Measurements from ENCODE around the gene FBXO42. TPM values are rescaled to one million over a fixed set of nuclear protein-coding genes. Genes with fewer than 3 reads are reported as not detected.
A peak's percentile ranks its signal among the peaks of the same experiment; 100 is the strongest.

FBXO42 gene
- total and polyA plus RNA-seq, 9 of the 15 experiments (the other 6 are each of a cell fraction or from before 2014, with no cell fraction given) = 7.2 to 24.8 (median 17.4) TPM

- TF ChIP-seq ZNF217 (CRISPR knock-in tag; IDR thresholded peaks at IDR 0.05) (no peak), CBX3 (IDR thresholded peaks at IDR 0.05; ENCODE audit: borderline replicate concordance in 1 of 2, low read length in 2 of 2) (peak in 1 of 2 experiments; percentile 60; a peak in 1 of 3 replicates), FOXP1 (CRISPR knock-in tag; IDR thresholded peaks at IDR 0.05) (0 out of 2 replicates have a peak, but pooled peaks have one; percentile 68), IRF2 (CRISPR knock-in tag; IDR thresholded peaks at IDR 0.05) (no peak), TCFL5 (CRISPR knock-in tag; conservative IDR thresholded peaks at IDR 0.05) (no peak), ELF1 (tag; IDR thresholded peaks at IDR 0.05) (no peak; the same call in 1 of the 2 replicates), PHF21A (IDR thresholded peaks at IDR 0.05; ENCODE audit: borderline replicate concordance, low read depth) (no peak), ADNP (tag; IDR thresholded peaks at IDR 0.05) (no peak), ZNF41 (CRISPR knock-in tag; conservative IDR thresholded peaks at IDR 0.05) (no peak), FOXA3 (CRISPR knock-in tag; conservative IDR thresholded peaks at IDR 0.05 in 1 of 2, IDR thresholded peaks at IDR 0.05 in 1 of 2) (no peak), ZNF23 (CRISPR knock-in tag; IDR thresholded peaks at IDR 0.05) (no peak), ZBTB11 (CRISPR knock-in tag; IDR thresholded peaks at IDR 0.05) (peak in 1 of 3 experiments; percentile 76; a peak in 2 of 6 replicates), TEAD4 (IDR thresholded peaks at IDR 0.05; ENCODE audit: low read length) (peak; percentile 99), TEAD4 (CRISPR knock-in tag; IDR thresholded peaks at IDR 0.05; ENCODE audit: borderline replicate concordance) (no peak), PCBP1 (IDR thresholded peaks at IDR 0.05; ENCODE audit: low read depth, low read length, poor library complexity, severe bottlenecking) (no peak), NCOR1 (IDR thresholded peaks at IDR 0.05) (peak; percentile 96), ZNF134 (CRISPR knock-in tag; conservative IDR thresholded peaks at IDR 0.05) (0 out of 2 replicates have a peak, but pooled peaks have one; percentile 48), TAF9B (IDR thresholded peaks at IDR 0.05; ENCODE audit: partially characterized antibody) (peak; percentile 31), ELF2 (CRISPR knock-in tag; IDR thresholded peaks at IDR 0.05) (0 out of 2 replicates have a peak, but pooled peaks have one; percentile 62), STAT5A (IDR thresholded peaks at IDR 0.05; ENCODE audit: borderline replicate concordance, low read length) (peak; percentile 94), NCOA6 (IDR thresholded peaks at IDR 0.05) (no peak), ARNT (IDR thresholded peaks at IDR 0.05) (peak; percentile 82 to 94), GTF2A2 (tag; IDR thresholded peaks at IDR 0.05) (no peak), RBM14 (IDR thresholded peaks at IDR 0.05; ENCODE audit: borderline replicate concordance, insufficient read depth, low read depth, low read length) (no peak)
Measured at GRCh38 chr1:16266411-16267118, 85.7 kb downstream of the FBXO42 start (continued).

Data from K562 (cell line).